PFSK-1 (cell line): ENCODE data around the gene NAT8.

Experiments
- FOXP2 ChIP-seq: optimal IDR thresholded peaks from 2 replicates; pipeline ENCODE3; 2011; ENCODE audit warnings: borderline replicate concordance, control low read depth, inconsistent platforms; ENCODE audit not compliant: insufficient read depth; ENCODE audit errors: extremely low read length, extremely low read depth
- POLR2AphosphoS5 ChIP-seq: IDR thresholded peaks from 2 replicates; pipeline ENCODE4 v1.6.1; 2012; ENCODE audit warnings: low read depth, mild to moderate bottlenecking, control low read depth, low read length, moderate library complexity
- REST ChIP-seq, 2 experiments: IDR thresholded peaks; 2 replicates each; pipeline versions ENCODE4 v1.6.1 to v1.8.0; 2011 to 2012; ENCODE audit warnings: low read depth in 2 of 2, low read length in 2 of 2, control low read depth in 1 of 2, inconsistent platforms in 1 of 2, mild to moderate bottlenecking in 1 of 2, moderate library complexity in 1 of 2; ENCODE audit not compliant: insufficient read depth in 1 of 2
- SIN3A ChIP-seq: IDR thresholded peaks from 2 replicates; pipeline ENCODE4 v1.6.1; 2012; ENCODE audit warnings: mild to moderate bottlenecking, low read length, moderate library complexity, borderline replicate concordance; ENCODE audit not compliant: insufficient read depth
- TAF1 ChIP-seq: IDR thresholded peaks from 2 replicates; pipeline ENCODE4 v1.6.1; 2012; ENCODE audit warnings: low read length, control low read depth, borderline replicate concordance; ENCODE audit not compliant: insufficient read depth

The NAT8 gene

GRCh38 chr2:73651591-73652230 lies 9.5 kb upstream of the NAT8 start:
- TF ChIP-seq TAF1 (no peak), REST (IDR thresholded peaks at IDR 0.05; ENCODE audit: insufficient read depth in 1 of 2, low read depth in 2 of 2, low read length in 2 of 2) (no peak), FOXP2 (no peak), POLR2AphosphoS5 (no peak), SIN3A (no peak)

- TF ChIP-seq FOXP2 (no peak), TAF1 (no peak), REST (IDR thresholded peaks at IDR 0.05; ENCODE audit: insufficient read depth in 1 of 2, low read depth in 2 of 2, low read length in 2 of 2) (no peak), POLR2AphosphoS5 (no peak), SIN3A (no peak)
Measured at GRCh38 chr2:73641767-73642062, 507 bp downstream of the NAT8 start.

- TF ChIP-seq REST (IDR thresholded peaks at IDR 0.05; ENCODE audit: insufficient read depth in 1 of 2, low read depth in 2 of 2, low read length in 2 of 2) = no peak
- TF ChIP-seq POLR2AphosphoS5 = no peak
- TF ChIP-seq FOXP2 = no peak
- no peak for TF ChIP-seq SIN3A
- TF ChIP-seq TAF1 = no peak
Measured at GRCh38 chr2:73640946-73641766, 1.1 kb downstream of the NAT8 start.

GRCh38 chr2:73640511-73640911 lies 1.7 kb downstream of the NAT8 start:
- TF ChIP-seq SIN3A (no peak), REST (IDR thresholded peaks at IDR 0.05; ENCODE audit: insufficient read depth in 1 of 2, low read depth in 2 of 2, low read length in 2 of 2) (no peak), POLR2AphosphoS5 (no peak), FOXP2 (no peak), TAF1 (no peak)

- TF ChIP-seq REST (IDR thresholded peaks at IDR 0.05; ENCODE audit: insufficient read depth in 1 of 2, low read depth in 2 of 2, low read length in 2 of 2) (no peak), SIN3A (no peak), POLR2AphosphoS5 (no peak), FOXP2 (no peak), TAF1 (no peak)
Measured at GRCh38 chr2:73638429-73638828, 3.8 kb downstream of the NAT8 start.
